HT-29 (cell line): ENCODE data around the gene HTR5A. TPM values are rescaled to one million over a fixed set of nuclear protein-coding genes. Genes with fewer than 3 reads are reported as not detected.

Experiments
- small RNA-seq: library from RNA; depleted of rRNA; stranded (forward); fragments of <200 nt; gene quantifications from one replicate; pipeline ENCODE3, GENCODE V24; 2014
- total RNA-seq: library from RNA; depleted of rRNA; stranded (reverse); fragments of >200 nt; shearing (Covaris generic); gene quantifications from 2 replicates; pipeline ENCODE4 v1.2.3, GENCODE V29; 2014; rRNA removed

The HTR5A gene
- total RNA-seq, 1 experiment from 2014 or later, result not detected

Small RNAs within 50 kb of the gene (small RNA-seq; reads per million reads assigned to genes)
- gene AC092628.1, result not detected

Other genes starting within 250 kb of the HTR5A start
- gene PAXIP1, start 67.2 kb upstream of the HTR5A start, total RNA-seq, result 17.0 and 17.5 TPM in 2 replicates
- 298 and 318 TPM in 2 replicates for gene INSIG1, start 227.6 kb downstream of the HTR5A start, total RNA-seq